IPS-18a (cell line): ENCODE measurements around the gene ZNF202.
"Not testable (repeated sequence)": the region's sequence is repeated elsewhere in the genome, so short reads cannot be mapped to it uniquely, and the experiment has no call there.

Experiments
- H3K27ac ChIP-seq: one replicate; pipeline ENCODE4 v1.5.1; 2013; ENCODE audit warnings: low read length
- H3K27me3 ChIP-seq: one replicate; pipeline ENCODE4 v1.6.1; 2013; ENCODE audit warnings: mild to moderate bottlenecking, low read length; ENCODE audit not compliant: control insufficient read depth, insufficient read depth
- H3K36me3 ChIP-seq: one replicate; pipeline ENCODE4 v1.6.1; 2013; ENCODE audit warnings: low read depth, low read length; ENCODE audit not compliant: control insufficient read depth
- H3K4me1 ChIP-seq: one replicate; pipeline ENCODE4 v1.6.1; 2013; ENCODE audit warnings: low read depth, low read length; ENCODE audit not compliant: control insufficient read depth
- H3K4me3 ChIP-seq: one replicate; pipeline ENCODE4 v1.5.1; 2013; ENCODE audit warnings: low read length
- H3K9ac ChIP-seq: one replicate; pipeline ENCODE4 v1.6.1; 2013; ENCODE audit warnings: mild to moderate bottlenecking, low read length, moderate library complexity
- H3K9me3 ChIP-seq: one replicate; pipeline ENCODE4 v1.6.1; 2013; ENCODE audit warnings: low read depth, low read length; ENCODE audit not compliant: control insufficient read depth

Gene ZNF202

GRCh38 chr11:123738374-123738773 lies 3.1 kb downstream of the ZNF202 start:
- Histone ChIP-seq H3K9ac (no peak overlapping the region), H3K27me3 (no peaks in the 10 kb centered on the region), H3K9me3 (peaks cover 7% of the 10 kb centered on the region), H3K4me3 (no peak overlapping the region), H3K27ac (no peak overlapping the region), H3K4me1 (peaks cover 19% of the 10 kb centered on the region), H3K36me3 (peaks cover 53% of the 10 kb centered on the region)

- peaks cover 53% of the 10 kb centered on the region for H3K36me3 ChIP-seq
- H3K4me1 ChIP-seq, result peaks cover 9% of the 10 kb centered on the region
- H3K4me3 ChIP-seq, result no peak overlapping the region
- no peaks in the 10 kb centered on the region for H3K27me3 ChIP-seq
- H3K9ac ChIP-seq, result no peak overlapping the region
- H3K27ac ChIP-seq, result no peak overlapping the region
- H3K9me3 ChIP-seq, result peaks cover 7% of the 10 kb centered on the region
These were observed 4.7 kb downstream of the ZNF202 start for GRCh38 chr11:123736769-123737168.

DNA sequence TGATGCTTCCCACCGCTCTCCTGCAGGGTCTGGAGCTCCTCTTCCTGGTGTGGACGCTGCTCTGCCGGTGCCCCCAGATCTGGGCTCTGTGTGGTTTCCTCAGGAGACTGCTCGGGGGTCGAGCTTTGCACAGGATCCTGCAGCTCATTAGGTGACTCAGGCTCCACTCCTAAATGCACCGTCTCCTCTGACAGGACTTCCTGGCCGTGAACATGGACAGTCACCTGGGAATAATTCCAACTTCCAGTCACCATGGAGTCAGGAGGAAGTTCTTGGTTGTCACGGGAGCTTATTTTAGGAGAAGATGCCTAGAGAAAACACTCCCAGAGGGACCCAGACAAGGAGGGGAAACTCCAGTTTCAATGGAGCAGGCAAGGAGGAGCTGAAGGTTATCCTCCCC lies 11.9 kb downstream of the ZNF202 start:
- Histone ChIP-seq H3K4me3 (no peak overlapping the region), H3K4me1 (no peaks in the 10 kb centered on the region), H3K9ac (no peak overlapping the region), H3K9me3 (no peaks in the 10 kb centered on the region), H3K27me3 (no peaks in the 10 kb centered on the region), H3K36me3 (peaks cover 73% of the 10 kb centered on the region), H3K27ac (no peak overlapping the region)

DNA sequence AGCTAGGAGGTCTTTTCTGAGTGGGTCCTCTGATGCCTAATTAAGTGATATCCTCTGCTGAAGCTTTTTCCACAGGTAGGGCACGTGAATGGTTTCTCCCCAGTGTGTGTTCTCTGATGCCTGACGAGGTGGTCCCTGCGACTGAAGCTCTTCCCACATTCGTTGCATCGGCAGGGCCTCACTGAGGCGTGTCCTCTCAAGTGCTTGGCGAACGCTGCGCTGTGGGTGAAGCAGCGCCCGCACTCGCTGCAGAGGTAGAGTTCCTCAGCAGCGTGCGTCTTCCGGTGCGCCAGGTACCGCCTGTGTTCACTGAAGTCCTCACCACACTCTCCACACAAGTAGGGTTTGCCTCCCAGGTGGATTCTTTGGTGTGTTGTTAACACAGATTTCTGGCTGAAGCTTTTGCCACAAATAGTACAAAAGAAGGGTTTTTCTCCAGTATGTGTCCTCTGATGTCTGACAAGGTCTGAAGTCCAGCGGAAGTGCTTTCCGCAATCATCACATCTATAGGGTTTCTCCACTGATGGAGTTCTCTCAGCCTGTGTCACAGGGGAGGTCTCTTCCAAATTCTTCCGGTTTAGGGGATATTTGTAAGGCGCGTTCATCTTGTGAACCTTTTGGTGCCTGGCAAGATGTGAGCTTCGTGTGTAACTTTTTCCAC lies 15.3 kb downstream of the ZNF202 start:
- H3K9me3 ChIP-seq, result no peaks in the 10 kb centered on the region
- no peak overlapping the region for H3K9ac ChIP-seq
- H3K4me1 ChIP-seq, result no peaks in the 10 kb centered on the region
- H3K4me3 ChIP-seq, result no peak overlapping the region
- no peak overlapping the region for H3K27ac ChIP-seq
- peaks cover 75% of the 10 kb centered on the region for H3K36me3 ChIP-seq
- no peaks in the 10 kb centered on the region for H3K27me3 ChIP-seq

- Histone ChIP-seq H3K4me1 (no peaks in the 10 kb centered on the region), H3K27ac (no peak overlapping the region), H3K27me3 (no peaks in the 10 kb centered on the region), H3K36me3 (peaks cover 8% of the 10 kb centered on the region), H3K9ac (no peak overlapping the region), H3K9me3 (no peaks in the 10 kb centered on the region), H3K4me3 (no peak overlapping the region)
These were observed 22.0 kb downstream of the ZNF202 start for GRCh38 chr11:123719452-123719851.

DNA sequence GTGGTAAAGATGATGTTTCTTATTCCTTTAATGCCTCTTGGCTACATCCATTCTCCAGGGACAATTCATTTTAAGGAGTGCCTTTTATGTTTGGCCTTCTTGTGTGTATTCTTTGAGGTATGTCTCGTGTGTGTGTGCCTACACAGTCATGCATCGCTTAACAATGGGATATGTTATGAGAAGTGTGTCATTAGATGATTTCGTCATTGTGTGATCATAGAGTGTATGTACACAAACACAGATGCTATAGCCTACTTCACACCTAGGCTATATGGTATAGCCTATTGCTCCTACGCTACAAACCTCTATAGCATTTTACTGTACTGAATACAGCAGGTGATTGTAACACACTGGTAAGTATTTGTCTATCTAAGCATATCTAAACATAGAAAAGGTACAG lies 23.0 kb downstream of the ZNF202 start:
- no peaks in the 10 kb centered on the region for H3K4me1 ChIP-seq
- no peak overlapping the region for H3K9ac ChIP-seq
- no peak overlapping the region for H3K27ac ChIP-seq
- H3K4me3 ChIP-seq, result no peak overlapping the region
- no peaks in the 10 kb centered on the region for H3K36me3 ChIP-seq
- H3K27me3 ChIP-seq, result no peaks in the 10 kb centered on the region
- H3K9me3 ChIP-seq, result no peaks in the 10 kb centered on the region

DNA sequence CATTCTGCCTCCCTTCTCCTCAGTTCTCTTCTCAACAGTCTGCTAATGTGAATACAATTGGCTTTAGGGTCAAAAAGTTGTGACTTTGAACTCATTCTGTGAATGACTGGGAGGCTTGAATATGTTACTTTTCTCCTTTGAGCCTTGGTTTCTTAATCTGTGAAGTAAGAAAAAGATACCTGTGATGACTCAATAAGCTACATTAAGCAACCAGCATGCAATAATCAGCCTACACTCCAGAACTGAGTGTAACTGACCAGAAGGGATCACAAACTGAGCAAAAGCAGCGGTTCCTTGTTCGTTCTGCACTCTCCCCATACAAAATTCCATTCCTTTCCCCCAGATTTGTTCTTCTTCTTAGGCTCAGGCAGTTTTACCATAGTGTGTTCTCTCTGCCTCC lies 23.4 kb downstream of the ZNF202 start:
- Histone ChIP-seq H3K36me3 (no peaks in the 10 kb centered on the region), H3K4me1 (no peaks in the 10 kb centered on the region), H3K9ac (no peak overlapping the region), H3K27me3 (no peaks in the 10 kb centered on the region), H3K9me3 (no peaks in the 10 kb centered on the region), H3K27ac (no peak overlapping the region), H3K4me3 (no peak overlapping the region)

DNA sequence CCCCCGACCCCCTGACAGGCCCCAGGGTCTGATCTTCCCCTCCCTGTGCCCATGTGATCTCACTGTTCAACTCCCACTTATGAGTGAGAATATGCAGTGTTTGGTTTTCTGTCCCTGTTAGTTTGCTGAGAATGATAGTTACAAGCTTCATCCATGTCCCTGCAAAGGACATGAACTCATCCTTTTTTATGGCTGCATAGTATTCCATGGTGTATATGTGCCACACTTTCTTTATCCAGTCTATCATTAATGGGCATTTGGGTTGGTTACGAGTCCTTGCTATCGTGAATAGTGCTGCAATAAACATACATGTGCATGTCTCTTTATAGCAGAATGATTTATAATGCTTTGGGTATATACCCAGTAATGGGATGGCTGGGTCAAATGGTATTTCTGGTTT lies 28.8 kb downstream of the ZNF202 start:
- H3K9me3 ChIP-seq, H3K9ac ChIP-seq, H3K27ac ChIP-seq, H3K36me3 ChIP-seq, H3K4me1 ChIP-seq, H3K27me3 ChIP-seq, H3K4me3 ChIP-seq: not testable (repeated sequence)

GRCh38 chr11:123707606-123708205 lies 33.8 kb downstream of the ZNF202 start:
- H3K27me3 ChIP-seq, result no peaks in the 10 kb centered on the region
- H3K4me3 ChIP-seq, result no peak overlapping the region
- H3K9me3 ChIP-seq, result no peaks in the 10 kb centered on the region
- H3K4me1 ChIP-seq, result peaks cover 7% of the 10 kb centered on the region
- H3K27ac ChIP-seq, result no peak overlapping the region
- H3K9ac ChIP-seq, result no peak overlapping the region
- no peaks in the 10 kb centered on the region for H3K36me3 ChIP-seq

GRCh38 chr11:123707206-123707605 lies 34.3 kb downstream of the ZNF202 start:
- Histone ChIP-seq H3K4me3 (no peak overlapping the region), H3K9me3 (no peaks in the 10 kb centered on the region), H3K27me3 (no peaks in the 10 kb centered on the region), H3K4me1 (peaks cover 7% of the 10 kb centered on the region), H3K9ac (no peak overlapping the region), H3K36me3 (no peaks in the 10 kb centered on the region), H3K27ac (no peak overlapping the region)

- H3K27me3 ChIP-seq, result no peaks in the 10 kb centered on the region
- H3K4me3 ChIP-seq, result no peak overlapping the region
- H3K4me1 ChIP-seq, result no peaks in the 10 kb centered on the region
- H3K36me3 ChIP-seq, result no peaks in the 10 kb centered on the region
- H3K9me3 ChIP-seq, result no peaks in the 10 kb centered on the region
- H3K9ac ChIP-seq, result no peak overlapping the region
- H3K27ac ChIP-seq, result no peak overlapping the region
These were observed 37.1 kb downstream of the ZNF202 start for GRCh38 chr11:123704341-123704740.

DNA sequence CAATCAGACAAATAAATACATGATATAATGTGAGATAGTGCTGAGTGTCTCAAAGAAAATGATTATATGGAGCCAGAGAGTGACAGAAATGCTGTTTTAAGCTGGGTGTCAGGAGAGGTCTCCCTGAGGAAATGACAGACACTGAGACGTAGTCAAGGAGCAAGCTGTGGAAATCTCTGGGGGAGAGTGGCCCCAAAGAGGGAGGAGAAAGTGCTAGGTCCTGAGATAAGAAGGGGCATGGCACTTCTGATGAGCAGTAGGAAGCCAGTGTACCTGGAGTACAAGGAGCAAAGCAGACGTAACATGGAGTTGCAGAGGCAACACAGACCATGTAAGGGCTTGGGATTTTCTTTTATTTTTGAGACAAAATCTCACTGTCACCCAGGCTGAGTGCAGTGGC lies 38.8 kb downstream of the ZNF202 start:
- no peak overlapping the region for H3K27ac ChIP-seq
- no peaks in the 10 kb centered on the region for H3K36me3 ChIP-seq
- no peaks in the 10 kb centered on the region for H3K4me1 ChIP-seq
- H3K9me3 ChIP-seq, result no peaks in the 10 kb centered on the region
- no peak overlapping the region for H3K4me3 ChIP-seq
- no peak overlapping the region for H3K9ac ChIP-seq
- H3K27me3 ChIP-seq, result no peaks in the 10 kb centered on the region
